Amygdala (tissue), 56 donors: ENCODE results near the gene CACUL1.
A peak's percentile ranks its signal among the peaks of the same experiment; 100 is the strongest.
"Not testable (repeated sequence)": the region's sequence is repeated elsewhere in the genome, so short reads cannot be mapped to it uniquely, and the experiment has no call there.

Experiments used
- DNase-seq, 56 donors: peaks; one replicate each; lab custom pipeline; 2025; lab: John Stamatoyannopoulos, UW

The CACUL1 gene

DNA sequence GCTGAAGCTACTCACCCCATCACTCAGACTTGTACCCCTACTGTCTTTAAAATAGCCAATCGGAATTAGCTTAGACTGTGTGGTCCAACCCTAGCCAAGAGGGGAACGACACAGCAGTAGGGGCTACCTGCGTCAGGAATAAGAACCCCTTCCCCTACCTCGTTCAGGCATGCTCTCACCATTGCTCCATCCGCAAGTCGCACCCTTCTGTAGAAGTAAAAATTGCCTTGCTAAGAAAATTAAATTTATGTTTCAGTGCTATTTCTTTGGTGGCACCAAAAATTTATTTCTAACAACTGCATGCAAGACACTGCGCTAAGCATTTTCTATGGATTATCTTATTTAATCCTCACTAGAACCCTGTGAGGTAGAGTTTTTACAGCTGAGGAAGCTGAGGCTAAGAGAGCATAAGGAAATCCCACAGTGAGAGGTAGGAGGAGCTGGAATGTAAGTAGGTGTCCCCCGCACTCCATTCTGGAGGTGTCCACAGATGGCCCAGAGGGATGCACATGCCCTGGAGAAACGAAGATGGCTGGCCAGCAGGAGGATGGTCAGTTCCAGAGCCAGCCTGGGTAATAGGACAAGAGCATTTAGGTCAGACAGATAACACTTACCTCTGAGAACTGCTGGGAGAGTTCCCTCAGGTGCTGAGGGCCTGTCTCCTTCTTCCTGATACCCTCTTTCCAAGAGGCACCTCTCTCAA is 15.3 kb upstream of the CACUL1 start:
- DNase-seq, result no peak

GRCh38 chr10:118768041-118768919 is 13.5 kb upstream of the CACUL1 start:
- no peak for DNase-seq

DNA sequence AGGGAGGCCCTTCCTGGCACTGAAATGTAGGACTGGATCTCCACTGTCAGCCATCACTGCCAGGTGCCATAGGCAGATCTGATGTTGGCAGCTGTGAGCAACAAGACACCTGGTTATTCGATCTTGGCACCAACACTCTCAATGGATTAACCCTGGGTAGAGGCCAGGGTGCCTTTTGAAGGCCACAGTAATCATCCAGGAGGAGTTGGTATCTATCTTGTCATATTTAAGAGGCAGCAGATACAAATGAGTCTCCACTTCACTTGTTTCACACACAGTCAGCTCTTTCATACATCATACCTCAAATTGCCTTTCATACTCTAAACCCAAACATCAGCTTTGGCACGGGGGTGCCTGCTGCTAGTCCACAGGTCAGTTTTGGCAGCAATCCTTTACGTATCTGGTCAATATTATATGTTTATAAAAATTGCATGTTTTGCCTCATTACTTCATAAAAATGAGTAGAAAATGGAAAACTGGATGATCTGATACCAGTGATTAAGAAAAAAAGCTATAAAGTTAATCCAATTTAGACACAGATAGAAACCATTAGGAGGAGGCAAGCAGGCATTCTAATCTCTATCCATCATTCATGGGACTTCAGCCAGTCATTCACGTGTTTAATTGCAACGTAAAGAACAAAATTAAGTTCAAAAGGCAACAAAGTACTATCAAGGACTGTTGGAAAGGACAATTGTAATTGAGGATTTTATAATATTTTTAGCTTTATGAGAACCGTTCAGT is 12.7 kb upstream of the CACUL1 start:
- DNase-seq, result no peak

DNA sequence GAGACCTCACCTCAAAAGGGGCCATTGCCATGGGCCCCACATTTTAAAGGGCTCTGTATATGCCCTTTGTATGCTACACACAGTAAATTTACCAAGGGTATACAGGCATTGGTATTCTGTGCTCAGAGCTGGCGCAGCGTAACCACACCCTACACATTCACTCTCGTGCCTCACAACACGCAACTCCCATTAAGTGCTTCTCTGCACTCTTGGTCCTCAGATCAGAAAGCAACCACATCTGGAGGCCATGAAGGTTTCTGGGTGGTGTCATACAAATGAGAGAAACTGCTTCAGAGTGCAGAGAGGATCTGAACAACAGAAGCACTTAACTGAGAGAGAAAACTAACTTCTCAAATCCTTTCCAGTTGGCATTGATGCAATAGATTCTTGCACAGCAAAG is 9.4 kb upstream of the CACUL1 start:
- DNase-seq, result no peak

DNA sequence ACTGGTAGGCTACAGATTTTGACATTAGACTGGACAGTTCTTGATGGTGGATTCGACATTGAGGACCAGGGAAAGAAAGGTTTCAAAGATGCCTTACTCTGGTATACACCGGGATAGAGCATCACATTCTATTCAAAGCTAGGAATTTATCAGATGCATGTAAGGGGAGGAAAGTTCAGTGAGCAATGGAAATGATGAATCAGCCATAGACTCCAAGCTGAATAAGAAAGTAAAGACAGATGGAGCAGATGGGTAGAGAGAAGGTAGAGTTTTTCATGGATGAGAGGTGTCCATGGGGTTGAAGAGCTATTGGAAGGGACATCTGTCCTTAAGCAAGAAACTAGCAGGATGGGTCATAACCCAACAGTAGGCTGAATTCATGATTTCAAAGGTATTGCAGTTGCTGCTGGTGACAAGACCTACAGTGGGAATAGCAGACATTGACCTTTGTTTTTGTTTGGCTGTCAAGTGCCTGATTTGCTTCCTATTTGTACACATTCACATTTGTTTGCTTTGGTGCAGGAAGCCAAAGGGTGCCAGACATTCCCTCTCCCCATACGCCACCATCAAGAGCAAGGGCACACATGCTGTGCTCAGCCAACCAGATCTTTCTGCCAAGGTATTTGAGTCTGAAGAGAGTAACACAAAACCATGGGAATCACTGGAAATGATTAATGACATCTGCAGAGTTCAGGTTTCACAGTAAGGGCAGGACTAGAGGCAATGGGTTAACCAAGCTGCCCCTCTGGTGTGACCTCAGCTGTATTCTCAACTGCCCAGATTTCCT is 8.6 kb upstream of the CACUL1 start:
- no peak for DNase-seq

DNA sequence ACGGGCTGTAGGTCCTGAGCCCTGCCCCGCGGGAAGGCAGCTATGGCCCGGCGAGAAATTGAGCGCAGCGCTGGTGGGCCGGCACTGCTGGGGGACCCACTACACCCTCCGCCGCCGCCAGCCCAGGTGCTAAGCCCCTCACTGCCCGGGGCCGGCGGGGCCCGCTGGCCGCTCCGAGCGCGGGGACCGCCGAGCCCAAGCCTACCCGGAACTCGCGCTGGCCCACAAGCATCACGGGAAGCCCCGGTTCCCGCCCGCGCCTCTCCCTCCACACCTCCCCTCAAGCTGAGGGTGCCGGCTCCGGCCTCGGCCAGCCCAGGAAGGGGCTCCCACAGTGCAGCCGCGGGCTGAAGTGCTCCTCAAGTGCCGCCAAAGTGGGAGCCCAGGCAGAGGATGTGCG is 5.5 kb upstream of the CACUL1 start:
- no peak for DNase-seq

DNA sequence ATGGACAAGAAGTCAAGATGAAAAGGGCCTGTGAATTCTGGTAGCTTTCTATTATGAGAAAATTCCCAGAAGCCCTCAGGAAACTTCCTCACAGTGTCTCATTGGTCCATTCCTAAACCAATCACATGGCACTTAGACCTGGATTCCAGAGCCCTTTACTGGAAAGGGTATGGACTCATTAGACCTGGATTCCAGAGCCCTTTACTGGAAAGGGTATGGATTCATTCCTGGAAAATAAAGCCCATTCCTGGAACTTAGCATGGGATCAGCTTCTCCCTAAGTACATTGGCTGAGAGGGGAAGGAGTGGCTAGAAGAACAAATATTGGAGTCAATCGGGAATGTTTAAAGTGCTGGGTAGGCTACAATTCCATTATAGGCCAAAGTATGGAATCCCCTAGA is 3.7 kb upstream of the CACUL1 start:
- no peak for DNase-seq

DNA sequence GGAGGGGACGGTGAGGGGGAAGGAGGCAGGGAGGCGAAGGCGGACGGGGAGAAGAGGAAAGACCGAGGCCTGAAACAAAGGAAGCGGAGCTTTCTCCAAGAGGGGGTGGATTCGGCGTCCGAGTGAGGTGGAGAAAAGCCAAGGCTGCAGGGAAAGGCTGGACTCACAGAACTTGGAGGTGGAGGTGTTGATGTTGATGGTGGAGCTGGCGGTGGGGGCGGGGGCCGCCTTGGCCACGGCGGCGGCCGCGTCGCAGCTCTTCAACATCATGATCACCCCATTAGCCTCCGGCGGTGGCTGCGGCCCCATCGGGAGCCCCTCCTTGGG is 578 bp downstream of the CACUL1 start:
- DNase-seq, result peak in 25 of 56 donors; percentile 3 to 61 (median 34)

DNA sequence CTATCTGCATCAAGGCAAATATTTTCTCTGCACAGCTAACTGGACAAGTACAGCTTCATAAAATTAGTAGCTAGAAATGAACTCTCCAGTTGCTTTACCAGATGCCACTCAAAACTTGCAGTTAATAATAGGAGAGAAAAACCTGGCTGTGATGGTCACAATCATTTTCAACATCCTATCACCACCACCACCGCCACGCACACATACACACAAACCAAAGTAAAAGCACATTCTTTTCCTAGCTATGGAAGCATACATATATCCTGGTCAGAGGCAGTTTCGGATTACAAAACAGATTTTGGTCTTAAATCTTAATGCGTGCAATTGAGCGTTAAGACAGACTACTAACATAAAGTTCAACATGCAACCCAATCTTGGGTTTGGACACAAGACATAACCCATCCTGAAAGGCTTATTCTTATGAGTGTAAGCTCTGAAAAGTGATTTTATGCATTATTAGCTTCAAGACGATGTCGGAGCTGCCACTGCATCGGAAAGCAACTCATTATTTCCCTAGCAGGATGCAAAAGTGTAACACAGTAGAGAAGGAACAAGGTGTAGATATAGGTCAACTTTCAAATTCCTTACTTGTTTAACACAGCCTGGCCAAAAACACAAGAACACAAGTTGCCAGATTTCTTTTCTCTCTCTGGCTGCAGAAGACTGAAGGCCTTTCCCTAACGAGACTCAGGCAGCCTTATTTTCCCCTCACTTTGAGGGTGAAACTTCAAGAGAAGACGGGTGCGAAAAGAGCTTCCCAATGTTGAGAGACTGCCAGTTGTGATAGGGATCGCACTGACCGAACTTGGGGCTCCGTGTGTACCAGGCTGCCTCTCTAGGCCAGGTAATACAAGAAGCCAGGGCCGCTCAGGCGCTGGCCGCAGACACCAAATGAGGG is 1.2 kb downstream of the CACUL1 start:
- no peak for DNase-seq

- DNase-seq, result no peak
Observed at GRCh38 chr10:118752409-118752808, 2.4 kb downstream of the CACUL1 start.

GRCh38 chr10:118751265-118751664 is 3.5 kb downstream of the CACUL1 start:
- DNase-seq, result no peak

- DNase-seq, result no peak
Observed at GRCh38 chr10:118748041-118748440, 6.7 kb downstream of the CACUL1 start.

GRCh38 chr10:118746246-118746645 is 8.5 kb downstream of the CACUL1 start:
- DNase-seq, result no peak

DNA sequence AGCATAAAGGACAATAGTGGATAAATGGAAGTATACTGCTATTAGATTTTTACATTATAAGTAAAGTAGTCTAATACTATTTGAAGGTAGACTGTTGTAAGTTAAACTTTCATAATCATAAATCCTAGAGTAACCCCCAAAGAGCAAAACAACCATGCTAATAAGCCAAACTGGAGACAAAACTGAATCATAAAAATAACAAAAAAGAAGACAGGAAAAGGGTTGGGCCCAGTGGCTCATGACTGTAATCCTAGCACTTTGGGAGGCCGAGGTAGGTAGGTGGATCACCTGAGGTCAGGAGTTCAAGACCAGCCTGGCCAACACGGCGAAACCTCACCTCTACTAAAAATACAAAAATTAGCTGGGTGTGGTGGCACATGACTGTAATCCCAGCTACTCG is 9.7 kb downstream of the CACUL1 start:
- no peak for DNase-seq

- DNase-seq, result not testable (repeated sequence)
Observed at GRCh38 chr10:118744346-118744918, 10.3 kb downstream of the CACUL1 start.

- DNase-seq, result no peak
Observed at GRCh38 chr10:118742782-118743181, 12.0 kb downstream of the CACUL1 start.

DNA sequence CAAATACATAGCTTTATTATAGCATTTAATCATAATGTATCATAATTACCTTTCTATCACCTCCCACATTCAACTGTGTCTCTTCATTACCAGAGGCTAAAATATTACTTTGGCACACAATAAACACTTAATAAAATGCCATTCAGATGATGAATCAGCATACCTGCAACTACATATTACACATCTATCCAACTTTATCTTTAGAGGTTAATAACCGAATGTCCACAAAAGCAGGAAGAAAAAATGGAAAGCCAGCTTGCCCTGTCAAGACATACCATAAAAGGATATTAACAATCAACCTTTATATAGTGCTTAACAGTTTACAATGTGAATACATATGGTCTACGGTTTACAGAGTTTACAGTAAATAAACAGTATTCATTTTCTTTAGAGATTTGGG is 12.7 kb downstream of the CACUL1 start:
- DNase-seq, result no peak

DNA sequence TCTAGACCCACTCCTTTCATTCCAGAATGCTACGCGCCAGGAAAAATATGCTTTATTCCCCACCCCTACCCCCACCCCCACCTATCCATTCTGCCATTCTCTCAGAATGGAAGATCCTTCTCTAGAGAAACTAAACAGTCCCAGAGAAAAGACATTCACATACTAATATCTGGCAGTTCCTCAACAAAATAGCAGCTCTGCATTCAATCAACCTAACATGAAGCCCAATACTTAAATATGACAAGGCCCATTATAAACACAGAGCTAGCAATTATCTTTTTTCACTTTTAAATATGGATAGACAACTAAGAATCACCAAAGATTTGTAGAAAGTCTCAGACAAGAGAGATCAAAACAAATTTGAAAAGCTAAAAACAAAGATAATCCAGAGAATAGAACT is 16.4 kb downstream of the CACUL1 start:
- no peak for DNase-seq

DNA sequence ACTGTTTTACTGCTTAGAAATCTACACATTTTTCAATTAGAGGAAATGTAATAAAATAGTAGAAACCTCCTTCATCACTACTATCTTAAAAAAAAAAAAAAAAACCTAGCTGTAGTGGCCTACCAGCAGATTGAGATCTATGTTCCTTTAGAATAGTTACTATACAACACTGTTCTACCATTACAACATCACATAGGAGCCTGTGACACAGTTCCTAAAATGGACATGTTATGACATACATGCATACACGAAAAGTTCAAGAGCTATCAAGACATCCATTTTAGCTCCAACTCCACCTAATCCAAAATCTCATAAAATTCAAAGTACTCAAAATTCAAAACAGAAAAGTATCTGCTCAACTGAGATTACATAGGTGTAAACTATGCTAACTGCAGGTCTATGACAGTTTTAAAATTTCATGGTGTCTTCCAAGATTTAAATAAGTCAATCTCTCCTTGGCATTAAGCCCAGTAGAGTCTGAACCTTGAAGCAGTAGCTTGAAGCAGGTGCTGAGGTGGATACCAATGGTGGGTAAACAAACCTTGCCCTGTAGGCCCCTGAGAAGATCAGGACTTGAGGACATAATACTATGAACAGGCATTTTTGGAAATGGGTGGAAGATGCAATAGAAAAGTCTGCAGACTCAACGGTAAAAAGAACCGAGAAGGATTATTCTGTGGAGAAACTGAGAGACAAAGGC is 17.0 kb downstream of the CACUL1 start:
- DNase-seq, result no peak
